ENCODE data around the gene NINJ2.

DNA sequence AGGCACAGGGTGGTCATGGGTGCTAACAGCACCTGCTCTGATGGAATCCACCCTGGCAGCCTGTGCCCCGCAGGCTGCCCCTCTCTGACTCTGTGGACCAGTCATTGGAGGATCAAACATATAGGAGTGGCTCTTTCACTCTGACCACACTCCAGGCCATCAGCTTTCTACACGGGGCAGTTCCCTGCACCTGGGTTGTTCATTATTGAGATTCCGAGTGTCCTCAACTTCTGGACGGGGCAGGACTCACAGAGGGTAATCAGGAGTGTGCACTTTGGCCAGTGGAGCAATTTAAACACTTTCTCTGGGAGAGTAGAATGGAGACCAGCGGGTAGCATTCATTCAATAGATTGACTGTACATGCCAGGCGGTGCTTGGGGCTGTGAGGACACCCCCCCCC is 94.8 kb downstream of the NINJ2 start:
- TF ChIP-seq EZH2 (IDR thresholded peaks at IDR 0.05; ENCODE audit: insufficient read depth, poor library complexity, severe bottlenecking) (no peak), EZH2phosphoT487 (IDR thresholded peaks at IDR 0.05; ENCODE audit: insufficient read depth, low read depth) (no peak)

Measured in GM23248 (cell line).